K562 (cell line): ENCODE data around the gene UTS2R. TPM values are rescaled to one million over a fixed set of nuclear protein-coding genes. Genes with fewer than 3 reads are reported as not detected.

Source experiments
- ATAC-seq: fragments of 200-7000 bp; cut with Tn5 transposase; 3 replicates; pipeline ENCODE4 v1.9.1; 2020; ENCODE audit warnings: moderate library complexity
- BruUV-seq: library from RNA; stranded (reverse); fragments of 400-500 nt; replicated peaks from 2 replicates; lab custom pipeline; 2021; lab: Mats Ljungman, UMichigan
- CTCF ChIA-PET: fragments of 300-600 bp; formaldehyde crosslinking; extraction: SDS; loops from one replicate; lab custom pipeline; 2021; ENCODE audit warnings: low intra/inter-chr PET ratio; lab: Yijun Ruan, JAX
- POLR2A ChIA-PET: fragments of 300-600, 350-650 bp; sonication (Branson Sonifier 250); formaldehyde crosslinking; extraction: SDS; loops from one replicate; lab custom pipeline; 2021; ENCODE audit warnings: antibody characterized with exemption, inconsistent platforms; lab: Yijun Ruan, JAX
- DNase-seq, 4 experiments: peaks; one replicate each; pipeline versions ENCODE4 v3.0.0 to v3.0.0-alpha.2; 2011 to 2018; ENCODE audit warnings: low spot score in 3 of 4, mixed read lengths in 3 of 4; ENCODE audit errors: extremely low read depth in 1 of 4
- FAIRE-seq: peaks from 2 replicates; lab custom pipeline; 2011; peaks lifted over from hg19 to GRCh38; lab: Jason Lieb, UNC
- H2AFZ ChIP-seq: 2 replicates; pipeline ENCODE4 v1.6.0; 2011; ENCODE audit warnings: low read depth, low read length, control low read depth, inconsistent platforms
- H3K27ac ChIP-seq: fragments of 200-600 bp; 3 replicates; pipeline ENCODE4 v1.8.0; 2011; ENCODE audit warnings: low read depth, mild to moderate bottlenecking, control low read depth, inconsistent platforms, low read length, moderate library complexity, mixed read lengths; ENCODE audit errors: extremely low read depth
- H3K27me3 ChIP-seq, 2 experiments: fragments of 300-600 bp in 1 of 2; 2 replicates in 1 of 2; 3 replicates in 1 of 2; pipeline versions ENCODE4 v1.6.0 to v1.8.0; 2011; ENCODE audit warnings: inconsistent platforms in 2 of 2, low read length in 2 of 2, mild to moderate bottlenecking in 1 of 2, mixed read lengths in 1 of 2, moderate library complexity in 1 of 2; ENCODE audit not compliant: control insufficient read depth in 2 of 2, insufficient read depth in 2 of 2
- H3K36me3 ChIP-seq: fragments of 300-600 bp; 3 replicates; pipeline ENCODE4 v1.8.0; 2011; ENCODE audit warnings: mild to moderate bottlenecking, low read length, inconsistent platforms; ENCODE audit not compliant: control insufficient read depth, insufficient read depth
- H3K4me1 ChIP-seq, 2 experiments: fragments of 200-600 bp in 1 of 2; replicated peaks in 1 of 2; 2 replicates in 1 of 2; 3 replicates in 1 of 2; pipeline versions ENCODE4 v1.5.1 to v1.8.0; 2011; ENCODE audit warnings: inconsistent platforms in 2 of 2, low read length in 2 of 2, mild to moderate bottlenecking in 1 of 2, mixed read lengths in 1 of 2, moderate library complexity in 1 of 2; ENCODE audit not compliant: control insufficient read depth in 2 of 2, insufficient read depth in 2 of 2
- H3K4me2 ChIP-seq: 2 replicates; pipeline ENCODE4 v1.6.1; 2011; ENCODE audit warnings: low read length, control low read depth, inconsistent platforms, mixed read lengths; ENCODE audit not compliant: insufficient read depth
- H3K4me3 ChIP-seq: fragments of 200-600 bp; sonication (generic), shearing (Covaris generic); 2 replicates; pipeline ENCODE4 v1.5.1; 2016; ENCODE audit warnings: control low read depth, inconsistent platforms
- H3K79me2 ChIP-seq: fragments of 200-600 bp; 3 replicates; pipeline ENCODE4 v1.8.0; 2011; ENCODE audit warnings: low read length, inconsistent platforms; ENCODE audit not compliant: control insufficient read depth, insufficient read depth
- H3K9ac ChIP-seq, 2 experiments: 2 replicates each; pipeline versions ENCODE4 v1.6.0 to v1.6.1; 2011; ENCODE audit warnings: low read depth in 2 of 2, low read length in 2 of 2, control low read depth in 1 of 2, inconsistent platforms in 1 of 2, mild to moderate bottlenecking in 1 of 2, mixed read lengths in 1 of 2; ENCODE audit not compliant: insufficient read depth in 1 of 2
- H3K9me1 ChIP-seq: one replicate; pipeline ENCODE4 v1.6.0; 2011; ENCODE audit warnings: inconsistent platforms, mild to moderate bottlenecking, low read length, moderate library complexity; ENCODE audit not compliant: control insufficient read depth, insufficient read depth
- H3K9me3 ChIP-seq: replicated peaks from 2 replicates; pipeline ENCODE4 v1.5.1; 2011; ENCODE audit warnings: low read depth, low read length, inconsistent platforms; ENCODE audit not compliant: control insufficient read depth, insufficient read depth
- H4K20me1 ChIP-seq: replicated peaks from 2 replicates; pipeline ENCODE4 v1.6.1; 2011; ENCODE audit warnings: low read length, inconsistent platforms, mixed read lengths; ENCODE audit not compliant: control insufficient read depth, insufficient read depth
- NR1H2 ChIP-seq: sonication (generic); formaldehyde crosslinking; IDR thresholded peaks from 2 replicates; pipeline ENCODE4 v1.4.0; 2020; ENCODE audit warnings: mild to moderate bottlenecking, missing genetic modification reagents
- NUFIP1 ChIP-seq: fragments of 450-650 bp; IDR thresholded peaks from 2 replicates; pipeline ENCODE4 v1.6.1; 2018; ENCODE audit not compliant: partially characterized antibody
- TEAD1 ChIP-seq, 2 experiments: fragments of 450-650 bp in 1 of 2; sonication (generic) in 1 of 2; formaldehyde crosslinking; IDR thresholded peaks; 2 replicates each; pipeline versions ENCODE4 v1.4.0 to v1.8.0; 2020 to 2022; ENCODE audit warnings: mild to moderate bottlenecking in 2 of 2, missing genetic modification reagents in 1 of 2
- ZNF12 ChIP-seq: sonication (generic); formaldehyde crosslinking; IDR thresholded peaks from 2 replicates; pipeline ENCODE4 v1.4.0; 2020; ENCODE audit warnings: mild to moderate bottlenecking, missing genetic modification reagents
- WGBS: fragments of 100-300 bp; shearing (Covaris generic); methylation state at CpG from one replicate; pipeline ENCODE4 v1.1.6; 2016; ENCODE audit warnings: low coverage, mixed read lengths; ENCODE audit not compliant: insufficient coverage; ENCODE audit errors: missing lambda C conversion rate; 5-methylcytosine and 5-hydroxymethylcytosine counted together
- in situ Hi-C: fragments of 300-500 bp; cut with MboI; formaldehyde crosslinking; loops from 4 replicates; pipeline ENCODE4 v1.15.0; 2018; ENCODE audit warnings: inconsistent platforms, mixed read lengths
- intact Hi-C: fragments of 100-400 bp; cut with micrococcal nuclease; formaldehyde crosslinking; loops from 2 replicates; pipeline ENCODE4 v1.14.2; 2022
- polyA plus RNA-seq, 8 experiments: library from polyadenylated mRNA; depleted of rRNA in 4 of 8; stranded (reverse) in 5 of 8; unstranded in 3 of 8; fragments of >200 nt; fragmentation: Nextera tagmentation in 2 of 8; fragmentation: Illumina TruSeq in 1 of 8; extraction: Ambion mirVana in 2 of 8; extraction: Trizol in 1 of 8; gene quantifications; 2 replicates each; pipeline versions ENCODE4 v1.2.1 to v1.2.3, GENCODE V29; 2011 to 2014; ENCODE audit warnings: inconsistent platforms in 1 of 8, missing spikeins in 1 of 8
- total RNA-seq, 7 experiments: library from RNA; depleted of rRNA in 6 of 7; stranded (reverse); fragments of >200 nt in 6 of 7; fragmentation: Illumina TruSeq in 2 of 7; extraction: Trizol in 2 of 7; gene quantifications; 2 replicates each; pipeline versions ENCODE4 v1.2.1 to v1.2.3, GENCODE V29; 2011 to 2021; ENCODE audit warnings: low replicate concordance in 1 of 7
- TF ChIP-seq, protein P1 (sequence below): IDR thresholded peaks from 2 replicates; pipeline ENCODE4 v1.6.1; 2012; ENCODE audit warnings: low read depth, low read length, improper control_type of control experiment, borderline replicate concordance
- TF ChIP-seq, protein P2 (sequence below), 2 experiments: fragments of 450-650 bp in 1 of 2; sonication (generic) in 1 of 2; formaldehyde crosslinking in 1 of 2; IDR thresholded peaks; 2 replicates each; pipeline versions ENCODE4 v1.7.1 to v1.9.0; 2016 to 2022; ENCODE audit warnings: inconsistent platforms in 1 of 2, mild to moderate bottlenecking in 1 of 2, missing genetic modification reagents in 1 of 2

Gene UTS2R
- total and polyA plus RNA-seq, 9 of the 15 experiments (the other 6 are each of a cell fraction or from before 2014, with no cell fraction given), result 0.22 TPM; not detected in 8

DNA sequence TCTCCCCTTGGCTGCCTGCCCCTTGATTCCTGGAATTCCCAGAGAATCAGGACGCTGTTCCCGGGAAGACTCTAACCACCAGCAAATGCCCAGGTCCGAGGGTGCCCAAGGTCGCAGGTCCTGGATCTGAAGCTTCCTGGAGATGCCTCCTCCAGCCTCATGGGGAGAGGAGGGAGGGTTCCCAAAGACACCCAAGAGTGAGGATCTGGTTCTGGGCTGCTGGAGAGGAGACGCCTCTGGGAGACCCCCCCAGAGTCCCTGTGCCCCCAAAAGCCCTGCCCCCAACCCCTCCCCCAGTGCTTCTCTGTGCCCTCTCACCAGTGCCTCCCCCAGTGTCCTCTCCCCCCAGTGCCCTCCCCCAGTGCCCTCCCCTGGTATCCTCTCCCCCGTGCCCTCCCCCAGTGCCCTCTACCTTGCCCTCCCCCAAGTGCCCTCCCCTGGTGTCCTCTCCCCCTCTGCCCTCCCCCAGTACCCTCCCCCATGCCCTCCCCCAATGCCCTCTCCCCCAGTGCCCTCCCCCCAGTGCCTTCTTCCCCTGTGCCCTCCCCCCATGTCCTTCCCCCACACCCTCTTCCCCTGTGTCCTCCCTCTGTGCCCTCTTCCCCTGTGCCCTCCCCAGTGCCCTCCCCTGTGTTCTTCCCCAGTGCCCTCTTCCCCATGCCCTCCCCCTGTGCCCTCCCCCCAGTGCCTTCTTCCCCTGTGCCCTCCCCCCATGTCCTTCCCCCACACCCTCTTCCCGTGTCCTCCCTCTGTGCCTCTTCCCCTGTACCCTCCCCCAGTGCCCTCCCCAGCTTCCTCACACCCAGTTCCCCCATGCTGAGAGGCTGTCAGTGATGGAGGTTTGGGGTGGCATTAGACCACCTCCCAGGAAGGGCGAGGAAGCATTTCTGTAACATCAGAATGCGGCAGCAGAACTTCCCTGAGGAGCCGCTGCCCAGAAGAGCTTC is 31.7 kb upstream of the UTS2R start:
- Histone ChIP-seq H3K9me1 (no peaks in the 10 kb centered on the region), H3K79me2 (no peaks in the 10 kb centered on the region; the same call in 2 of the 3 replicates), H3K4me1 (peaks cover 43 to 74% of the 10 kb centered on the region in 2 experiments), H3K4me2 (peak overlapping the region; percentile 75), H3K4me3 (peak overlapping the region; percentile 13; the same call in 1 of the 2 replicates), H3K36me3 (no peaks in the 10 kb centered on the region), H3K9me3 (peaks cover 4% of the 10 kb centered on the region), H2AFZ (peak overlapping the region; percentile 81), H3K27ac (peak overlapping the region; percentile 87), H3K9ac (peak overlapping the region; percentile 72 to 80), H3K27me3 (no peaks in the 10 kb centered on the region), H4K20me1 (no peaks in the 10 kb centered on the region)
- FAIRE-seq, result no peak
- BruUV-seq, result no TSS peak
- in situ Hi-C loops (no loop called here), intact Hi-C loops (loop anchor here (5.0 to 10.0 kb wide), 3 partner anchors 48 to 305 kb away; partner anchors contain the start of genes DCXR and RAC3)
- WGBS, result 34% methylated on average over 5 of the region's 10 CpGs
- POLR2A ChIA-PET, result interaction anchor here (0.6 to 1.0 kb wide), 2 partner anchors 48 to 196 kb away, joined by 4 to 6 read pairs; no protein-coding TSS in a partner anchor
- CTCF ChIA-PET, result no interaction called here
- no peak for ATAC-seq
- DNase-seq, result no peak
- TF ChIP-seq, protein P1, sequence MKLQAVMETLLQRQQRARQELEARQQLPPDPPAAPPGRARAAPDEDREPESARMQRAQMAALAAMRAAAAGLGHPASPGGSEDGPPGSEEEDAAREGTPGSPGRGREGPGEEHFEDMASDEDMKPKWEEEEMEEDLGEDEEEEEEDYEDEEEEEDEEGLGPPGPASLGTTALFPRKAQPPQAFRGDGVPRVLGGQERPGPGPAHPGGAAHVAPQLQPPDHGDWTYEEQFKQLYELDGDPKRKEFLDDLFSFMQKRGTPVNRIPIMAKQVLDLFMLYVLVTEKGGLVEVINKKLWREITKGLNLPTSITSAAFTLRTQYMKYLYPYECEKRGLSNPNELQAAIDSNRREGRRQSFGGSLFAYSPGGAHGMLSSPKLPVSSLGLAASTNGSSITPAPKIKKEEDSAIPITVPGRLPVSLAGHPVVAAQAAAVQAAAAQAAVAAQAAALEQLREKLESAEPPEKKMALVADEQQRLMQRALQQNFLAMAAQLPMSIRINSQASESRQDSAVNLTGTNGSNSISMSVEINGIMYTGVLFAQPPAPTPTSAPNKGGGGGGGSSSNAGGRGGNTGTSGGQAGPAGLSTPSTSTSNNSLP, result no peak
- TF ChIP-seq, protein P2, sequence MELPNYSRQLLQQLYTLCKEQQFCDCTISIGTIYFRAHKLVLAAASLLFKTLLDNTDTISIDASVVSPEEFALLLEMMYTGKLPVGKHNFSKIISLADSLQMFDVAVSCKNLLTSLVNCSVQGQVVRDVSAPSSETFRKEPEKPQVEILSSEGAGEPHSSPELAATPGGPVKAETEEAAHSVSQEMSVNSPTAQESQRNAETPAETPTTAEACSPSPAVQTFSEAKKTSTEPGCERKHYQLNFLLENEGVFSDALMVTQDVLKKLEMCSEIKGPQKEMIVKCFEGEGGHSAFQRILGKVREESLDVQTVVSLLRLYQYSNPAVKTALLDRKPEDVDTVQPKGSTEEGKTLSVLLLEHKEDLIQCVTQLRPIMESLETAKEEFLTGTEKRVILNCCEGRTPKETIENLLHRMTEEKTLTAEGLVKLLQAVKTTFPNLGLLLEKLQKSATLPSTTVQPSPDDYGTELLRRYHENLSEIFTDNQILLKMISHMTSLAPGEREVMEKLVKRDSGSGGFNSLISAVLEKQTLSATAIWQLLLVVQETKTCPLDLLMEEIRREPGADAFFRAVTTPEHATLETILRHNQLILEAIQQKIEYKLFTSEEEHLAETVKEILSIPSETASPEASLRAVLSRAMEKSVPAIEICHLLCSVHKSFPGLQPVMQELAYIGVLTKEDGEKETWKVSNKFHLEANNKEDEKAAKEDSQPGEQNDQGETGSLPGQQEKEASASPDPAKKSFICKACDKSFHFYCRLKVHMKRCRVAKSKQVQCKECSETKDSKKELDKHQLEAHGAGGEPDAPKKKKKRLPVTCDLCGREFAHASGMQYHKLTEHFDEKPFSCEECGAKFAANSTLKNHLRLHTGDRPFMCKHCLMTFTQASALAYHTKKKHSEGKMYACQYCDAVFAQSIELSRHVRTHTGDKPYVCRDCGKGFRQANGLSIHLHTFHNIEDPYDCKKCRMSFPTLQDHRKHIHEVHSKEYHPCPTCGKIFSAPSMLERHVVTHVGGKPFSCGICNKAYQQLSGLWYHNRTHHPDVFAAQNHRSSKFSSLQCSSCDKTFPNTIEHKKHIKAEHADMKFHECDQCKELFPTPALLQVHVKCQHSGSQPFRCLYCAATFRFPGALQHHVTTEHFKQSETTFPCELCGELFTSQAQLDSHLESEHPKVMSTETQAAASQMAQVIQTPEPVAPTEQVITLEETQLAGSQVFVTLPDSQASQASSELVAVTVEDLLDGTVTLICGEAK (IDR thresholded peaks at IDR 0.05), result 0 out of 2 replicates have a peak, but pooled peaks have one; percentile 20
- TF ChIP-seq, protein P2 (CRISPR knock-in tag; IDR thresholded peaks at IDR 0.05), result no peak
- TF ChIP-seq NR1H2 (CRISPR knock-in tag), result 0 out of 2 replicates have a peak, but pooled peaks have one; percentile 16
- 0 out of 4 replicates have a peak, but pooled peaks of 1 of the 2 experiments have one; percentile 1 for TF ChIP-seq TEAD1 (CRISPR knock-in tag; IDR thresholded peaks at IDR 0.05)
- no peak for TF ChIP-seq NUFIP1
- 0 out of 2 replicates have a peak, but pooled peaks have one; percentile 34 for TF ChIP-seq ZNF12
- TF ChIP-seq, all 486 proteins: peak for 4
